Suprapubic skin (tissue), 4 donors: ENCODE results near the gene SHISA9. TPM values are rescaled to one million over a fixed set of nuclear protein-coding genes. Genes with fewer than 3 reads are reported as not detected.

Experiments
- DNase-seq, 2 donors: peaks; one replicate each; pipeline ENCODE4 v3.0.0-alpha.2; 2019; ENCODE audit warnings: low spot score in 2 of 2
- H3K27ac ChIP-seq: fragments of 200-600 bp; sonication (generic); one replicate; pipeline ENCODE4 v1.5.1; 2019
- H3K27me3 ChIP-seq: fragments of 200-600 bp; sonication (generic); one replicate; pipeline ENCODE4 v1.5.1; 2019
- H3K36me3 ChIP-seq: fragments of 200-600 bp; sonication (generic); one replicate; pipeline ENCODE4 v1.5.1; 2019
- H3K4me1 ChIP-seq: fragments of 200-600 bp; sonication (generic); one replicate; pipeline ENCODE4 v1.5.1; 2019
- H3K4me3 ChIP-seq: fragments of 200-600 bp; sonication (generic); one replicate; pipeline ENCODE4 v1.5.1; 2019; ENCODE audit warnings: mild to moderate bottlenecking
- H3K9me3 ChIP-seq: fragments of 200-600 bp; sonication (generic); one replicate; pipeline ENCODE4 v1.5.1; 2019
- EP300 ChIP-seq: sonication (generic); formaldehyde crosslinking; IDR thresholded peaks from one replicate; pipeline ENCODE4 v1.6.1; 2017; ENCODE audit warnings: antibody characterized with exemption
- POLR2A ChIP-seq, 2 donors: fragments of 450-650 bp; IDR thresholded peaks; one replicate each; pipeline ENCODE4 v1.6.1; 2017; ENCODE audit warnings: antibody characterized with exemption in 2 of 2, mild to moderate bottlenecking in 2 of 2, moderate library complexity in 2 of 2
- POLR2AphosphoS5 ChIP-seq, 3 donors: sonication (generic); formaldehyde crosslinking; IDR thresholded peaks; one replicate each; pipeline ENCODE4 v1.6.1; 2017; ENCODE audit warnings: antibody characterized with exemption in 3 of 3
- WGBS: methylation state at CpG from one replicate; pipeline ENCODE4 v1.1.5; 2018; 5-methylcytosine and 5-hydroxymethylcytosine counted together
- total RNA-seq, 4 donors: library from RNA; depleted of rRNA; stranded (reverse); fragments of >200 nt; gene quantifications; one replicate each; pipeline ENCODE4 v1.1.0, GENCODE V29; 2016
- TF ChIP-seq, protein P1 (sequence below), 2 donors: fragments of 200-600 bp in 1 of 2; fragments of 450-650 bp in 1 of 2; sonication (generic) in 1 of 2; IDR thresholded peaks; one replicate each; pipeline ENCODE4 v1.5.1; 2016 to 2019; ENCODE audit warnings: antibody characterized with exemption in 2 of 2, mild to moderate bottlenecking in 1 of 2, moderate library complexity in 1 of 2

SHISA9 gene
- total RNA-seq, 4 donors from 2014 or later: 0.26 to 1.9 (median 1.2) TPM

- Histone ChIP-seq H3K36me3 (no peaks in the 10 kb centered on the region), H3K27ac (no peak overlapping the region), H3K4me3 (no peak overlapping the region), H3K27me3 (no peaks in the 10 kb centered on the region), H3K4me1 (no peaks in the 10 kb centered on the region), H3K9me3 (no peaks in the 10 kb centered on the region)
- TF ChIP-seq POLR2AphosphoS5 (IDR thresholded peaks at IDR 0.05): no peak
- TF ChIP-seq EP300: no peak
- TF ChIP-seq POLR2A (IDR thresholded peaks at IDR 0.05): no peak
- TF ChIP-seq, protein P1, sequence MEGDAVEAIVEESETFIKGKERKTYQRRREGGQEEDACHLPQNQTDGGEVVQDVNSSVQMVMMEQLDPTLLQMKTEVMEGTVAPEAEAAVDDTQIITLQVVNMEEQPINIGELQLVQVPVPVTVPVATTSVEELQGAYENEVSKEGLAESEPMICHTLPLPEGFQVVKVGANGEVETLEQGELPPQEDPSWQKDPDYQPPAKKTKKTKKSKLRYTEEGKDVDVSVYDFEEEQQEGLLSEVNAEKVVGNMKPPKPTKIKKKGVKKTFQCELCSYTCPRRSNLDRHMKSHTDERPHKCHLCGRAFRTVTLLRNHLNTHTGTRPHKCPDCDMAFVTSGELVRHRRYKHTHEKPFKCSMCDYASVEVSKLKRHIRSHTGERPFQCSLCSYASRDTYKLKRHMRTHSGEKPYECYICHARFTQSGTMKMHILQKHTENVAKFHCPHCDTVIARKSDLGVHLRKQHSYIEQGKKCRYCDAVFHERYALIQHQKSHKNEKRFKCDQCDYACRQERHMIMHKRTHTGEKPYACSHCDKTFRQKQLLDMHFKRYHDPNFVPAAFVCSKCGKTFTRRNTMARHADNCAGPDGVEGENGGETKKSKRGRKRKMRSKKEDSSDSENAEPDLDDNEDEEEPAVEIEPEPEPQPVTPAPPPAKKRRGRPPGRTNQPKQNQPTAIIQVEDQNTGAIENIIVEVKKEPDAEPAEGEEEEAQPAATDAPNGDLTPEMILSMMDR (IDR thresholded peaks at IDR 0.05): no peak
- DNase-seq: no peak
- 40% methylated on average over 7 of the region's 7 CpGs for WGBS
Observed at GRCh38 chr16:13093661-13094060, 192.3 kb downstream of the SHISA9 start.

DNA sequence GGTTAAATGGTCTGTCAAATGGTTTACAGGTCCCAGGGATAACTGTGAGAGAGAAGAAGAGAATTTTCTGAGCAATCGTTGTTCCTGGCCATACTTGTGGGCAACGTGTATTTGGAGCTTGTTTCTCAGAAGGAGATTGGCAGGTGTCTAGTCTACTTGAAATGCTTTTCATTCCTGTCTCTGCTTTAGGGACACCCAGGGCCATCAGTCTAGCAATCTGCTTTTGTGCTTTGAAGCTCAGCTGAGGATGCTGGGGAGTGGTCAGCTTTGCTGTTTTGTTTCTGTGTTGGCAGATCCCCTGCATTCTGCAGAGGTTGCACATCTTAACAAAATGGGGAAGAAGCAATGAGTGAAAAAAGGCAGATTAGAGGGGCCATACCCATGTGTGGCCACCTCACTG, 193.7 kb downstream of the SHISA9 start:
- DNase-seq: no peak
- Histone ChIP-seq H3K4me1 (no peaks in the 10 kb centered on the region), H3K9me3 (no peaks in the 10 kb centered on the region), H3K27ac (no peak overlapping the region), H3K27me3 (no peaks in the 10 kb centered on the region), H3K36me3 (no peaks in the 10 kb centered on the region), H3K4me3 (no peak overlapping the region)
- TF ChIP-seq POLR2A (IDR thresholded peaks at IDR 0.05): no peak
- TF ChIP-seq, protein P1 (IDR thresholded peaks at IDR 0.05): no peak
- no peak for TF ChIP-seq EP300
- TF ChIP-seq POLR2AphosphoS5 (IDR thresholded peaks at IDR 0.05): no peak
- WGBS: 65% methylated on average over 2 of the region's 2 CpGs

DNA sequence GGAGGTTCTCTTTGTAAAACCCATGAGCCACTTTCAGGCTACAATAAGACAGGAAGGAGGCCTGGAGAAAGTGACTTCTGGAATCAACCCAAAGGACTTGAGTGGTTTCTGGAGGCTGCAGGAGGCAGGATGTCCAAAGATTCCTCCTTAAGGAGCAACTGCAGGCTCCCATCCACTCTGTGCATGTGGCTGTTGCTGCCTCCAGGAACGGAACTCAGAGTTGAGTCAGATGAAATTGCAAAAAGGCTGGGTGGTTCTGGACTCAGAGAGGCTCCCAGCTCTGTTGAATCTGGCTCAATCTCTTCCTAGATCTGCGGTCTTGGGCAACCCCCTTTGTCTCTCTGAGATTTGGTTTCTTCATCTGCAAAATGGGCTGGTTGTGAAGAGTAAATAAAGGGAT, 197.1 kb downstream of the SHISA9 start:
- Histone ChIP-seq H3K27me3 (no peaks in the 10 kb centered on the region), H3K36me3 (no peaks in the 10 kb centered on the region), H3K4me1 (no peaks in the 10 kb centered on the region), H3K27ac (no peak overlapping the region), H3K9me3 (no peaks in the 10 kb centered on the region), H3K4me3 (no peak overlapping the region)
- WGBS: 69% methylated on average over 2 of the region's 2 CpGs
- TF ChIP-seq, protein P1 (IDR thresholded peaks at IDR 0.05): no peak
- no peak for TF ChIP-seq POLR2AphosphoS5 (IDR thresholded peaks at IDR 0.05)
- TF ChIP-seq POLR2A (IDR thresholded peaks at IDR 0.05): no peak
- no peak for TF ChIP-seq EP300
- DNase-seq: no peak

GRCh38 chr16:13099822-13100221, 198.4 kb downstream of the SHISA9 start:
- WGBS: 0% methylated on average over 1 of the region's 2 CpGs

GRCh38 chr16:13100970-13101369, 199.6 kb downstream of the SHISA9 start:
- no peak overlapping the region for H3K4me3 ChIP-seq
- TF ChIP-seq POLR2A (IDR thresholded peaks at IDR 0.05): no peak
- TF ChIP-seq, protein P1 (IDR thresholded peaks at IDR 0.05): no peak
- TF ChIP-seq EP300: no peak
- TF ChIP-seq POLR2AphosphoS5 (IDR thresholded peaks at IDR 0.05): no peak
- 75% methylated on average over 6 of the region's 6 CpGs for WGBS
- H3K36me3 ChIP-seq: no peaks in the 10 kb centered on the region
- DNase-seq: no peak
- H3K27ac ChIP-seq: no peak overlapping the region
- no peaks in the 10 kb centered on the region for H3K27me3 ChIP-seq
- no peaks in the 10 kb centered on the region for H3K4me1 ChIP-seq
- H3K9me3 ChIP-seq: no peaks in the 10 kb centered on the region

More at GRCh38 chr16:13099822-13100221, 198.4 kb downstream of the SHISA9 start:
- Histone ChIP-seq H3K27me3 (no peaks in the 10 kb centered on the region), H3K36me3 (no peaks in the 10 kb centered on the region), H3K27ac (no peak overlapping the region), H3K4me3 (no peak overlapping the region), H3K9me3 (no peaks in the 10 kb centered on the region), H3K4me1 (no peaks in the 10 kb centered on the region)
- no peak for DNase-seq
- TF ChIP-seq EP300: no peak
- no peak for TF ChIP-seq POLR2AphosphoS5 (IDR thresholded peaks at IDR 0.05)

DNA sequence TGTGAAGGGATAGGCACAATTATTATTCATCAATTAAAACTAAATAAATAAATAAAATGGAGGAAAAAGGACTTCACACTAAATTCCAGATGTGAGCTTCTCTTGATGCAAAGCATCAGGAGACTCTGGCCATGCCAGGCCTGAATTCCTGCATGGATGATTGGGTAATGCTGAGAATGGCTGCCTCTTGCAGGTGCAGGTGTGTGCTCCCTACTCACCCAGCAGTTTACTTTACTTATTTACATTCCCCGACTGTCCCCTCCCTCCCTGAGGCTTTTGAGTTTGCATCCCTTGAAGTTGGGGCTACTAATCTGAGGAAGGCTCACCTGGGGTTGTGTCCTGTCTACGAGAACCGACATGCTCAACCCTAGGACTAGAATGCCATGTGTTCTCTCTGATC, 200.4 kb downstream of the SHISA9 start:
- Histone ChIP-seq H3K27ac (no peak overlapping the region), H3K4me1 (no peaks in the 10 kb centered on the region), H3K36me3 (no peaks in the 10 kb centered on the region), H3K4me3 (no peak overlapping the region), H3K9me3 (peaks cover 3% of the 10 kb centered on the region), H3K27me3 (no peaks in the 10 kb centered on the region)
- WGBS: 63% methylated on average over 3 of the region's 3 CpGs
- TF ChIP-seq EP300 (no peak), POLR2AphosphoS5 (IDR thresholded peaks at IDR 0.05) (no peak), POLR2A (IDR thresholded peaks at IDR 0.05) (no peak)
- TF ChIP-seq, protein P1 (IDR thresholded peaks at IDR 0.05): no peak
- no peak for DNase-seq
